HG02938 (cell line): Measurements from ENCODE around the gene CCL16.
"Not testable (repeated sequence)": the region's sequence is repeated elsewhere in the genome, so short reads cannot be mapped to it uniquely, and the experiment has no call there.

Experiments
- ATAC-seq: cut with Tn5 transposase; IDR thresholded peaks from one replicate; pipeline ENCODE4 v1.9.1; 2021; ENCODE audit warnings: mild to moderate bottlenecking, moderate library complexity; ENCODE audit not compliant: unreplicated experiment

CCL16 gene

GRCh38 chr17:35942588-35943186 is 38.6 kb downstream of the CCL16 start:
- ATAC-seq, result no peak

GRCh38 chr17:35938492-35938891 is 42.8 kb downstream of the CCL16 start:
- not testable (repeated sequence) for ATAC-seq

GRCh38 chr17:35936063-35936462 is 45.2 kb downstream of the CCL16 start:
- ATAC-seq, result no peak

- no peak for ATAC-seq
Observed at GRCh38 chr17:35934760-35935159, 46.5 kb downstream of the CCL16 start.

GRCh38 chr17:35932586-35932985 is 48.7 kb downstream of the CCL16 start:
- no peak for ATAC-seq

- no peak for ATAC-seq
Observed at GRCh38 chr17:35931794-35932425, 49.4 kb downstream of the CCL16 start.

GRCh38 chr17:35930211-35931065 is 50.9 kb downstream of the CCL16 start, which contains the start of gene RDM1:
Gene RDM1, minus strand, starts transcription at chr17:35930773. Its CDS starts 46 bp downstream, at chr17:35930727.
- ATAC-seq, result no peak

GRCh38 chr17:35927714-35928113 is 53.6 kb downstream of the CCL16 start:
- no peak for ATAC-seq
